Stimulated activated memory B cell treated with anti-CD40 and anti-IgM and Interleukin-4, amounts not matched to agents 10 μg/mL and 1 μg/mL and 100 μg/mL, for 72 hours (primary cell): ENCODE data around the gene ABAT.
"Not testable (repeated sequence)": the region's sequence is repeated elsewhere in the genome, so short reads cannot be mapped to it uniquely, and the experiment has no call there.

Experiments
- ATAC-seq: fragments of 150-1000 bp; cut with Tn5 transposase; 2 replicates; pipeline ENCODE4 v1.10.0; 2021
- H3K27ac Mint-ChIP-seq: one replicate; pipeline ENCODE4 v1.8.0; 2022; ENCODE audit warnings: mild to moderate bottlenecking, mixed read lengths
- H3K27me3 Mint-ChIP-seq: one replicate; pipeline ENCODE4 v1.8.0; 2022; ENCODE audit warnings: mixed read lengths
- H3K36me3 Mint-ChIP-seq: one replicate; pipeline ENCODE4 v1.8.0; 2022; ENCODE audit warnings: mixed read lengths
- H3K4me1 Mint-ChIP-seq: one replicate; pipeline ENCODE4 v1.8.0; 2022; ENCODE audit warnings: mixed read lengths
- H3K4me3 Mint-ChIP-seq: one replicate; pipeline ENCODE4 v1.8.0; 2022; ENCODE audit warnings: mild to moderate bottlenecking, moderate library complexity, mixed read lengths
- H3K9me3 Mint-ChIP-seq: one replicate; pipeline ENCODE4 v1.8.0; 2022; ENCODE audit warnings: mixed read lengths

Gene ABAT

DNA sequence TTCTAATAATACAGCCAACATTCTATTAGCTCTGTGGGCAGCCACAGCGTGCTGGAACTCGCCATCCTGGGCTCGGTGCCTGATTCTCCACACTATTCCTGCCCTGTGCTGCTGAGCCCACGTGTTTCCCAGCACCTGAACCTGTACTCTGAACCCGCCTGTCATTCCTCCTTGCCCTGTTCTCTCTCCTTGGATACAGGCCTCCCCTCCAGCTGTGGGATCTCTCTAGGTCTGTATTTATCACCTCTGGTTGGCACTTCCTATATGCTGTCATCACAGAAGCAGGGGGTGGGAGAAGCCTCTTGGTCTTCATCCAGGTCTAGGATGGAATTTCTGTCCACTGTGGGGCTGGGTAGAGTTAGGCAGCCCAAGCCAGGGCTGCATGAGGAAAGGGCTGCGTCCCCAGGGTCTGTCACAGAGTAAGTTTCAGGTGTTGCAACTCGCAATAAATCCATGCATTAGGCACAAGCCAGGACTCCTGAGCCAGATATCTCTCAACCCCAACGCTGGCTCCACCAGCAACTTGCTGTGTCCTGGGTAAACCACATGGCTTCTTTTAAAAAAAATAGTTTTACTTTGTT lies 56.0 kb downstream of the ABAT start:
- Mint-ChIP-seq H3K27ac (peak overlapping the region; percentile 89), H3K9me3 (no peaks in the 10 kb centered on the region), H3K36me3 (peaks cover 21% of the 10 kb centered on the region), H3K4me1 (peaks cover 60% of the 10 kb centered on the region), H3K27me3 (no peaks in the 10 kb centered on the region), H3K4me3 (no peak overlapping the region)
- ATAC-seq = no peak

- Mint-ChIP-seq H3K4me3 (no peak overlapping the region), H3K27me3 (no peaks in the 10 kb centered on the region), H3K4me1 (peaks cover 28% of the 10 kb centered on the region), H3K36me3 (peaks cover 30% of the 10 kb centered on the region), H3K9me3 (no peaks in the 10 kb centered on the region), H3K27ac (no peak overlapping the region)
- no peak for ATAC-seq
Measured at GRCh38 chr16:8733849-8734540, 59.6 kb downstream of the ABAT start.

- Mint-ChIP-seq H3K27me3 (no peaks in the 10 kb centered on the region), H3K4me3 (no peak overlapping the region), H3K36me3 (peaks cover 30% of the 10 kb centered on the region), H3K27ac (no peak overlapping the region), H3K9me3 (no peaks in the 10 kb centered on the region), H3K4me1 (peaks cover 14% of the 10 kb centered on the region)
- no peak for ATAC-seq
Measured at GRCh38 chr16:8735574-8735973, 61.2 kb downstream of the ABAT start.

- no peak for ATAC-seq
Measured at GRCh38 chr16:8736123-8736668, 61.8 kb downstream of the ABAT start.

DNA sequence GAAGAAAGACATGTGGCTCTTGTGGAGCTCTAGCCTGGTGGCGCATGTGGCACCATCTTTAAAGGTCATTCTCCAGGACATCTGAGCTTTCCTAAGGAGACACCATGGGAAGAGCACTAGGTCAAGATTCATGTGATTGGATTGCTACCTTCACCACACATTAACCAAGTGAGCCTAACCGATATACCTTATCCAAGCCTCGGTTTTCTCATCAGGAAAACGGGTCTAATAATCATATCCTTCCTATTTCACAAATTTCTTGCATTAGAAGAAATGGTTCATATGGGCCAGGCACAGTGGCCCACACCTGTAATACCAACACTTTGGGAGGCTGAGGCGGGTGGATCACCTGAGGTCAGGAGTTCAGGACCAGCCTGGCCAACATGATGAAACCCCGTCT lies 64.7 kb downstream of the ABAT start:
- Mint-ChIP-seq H3K27me3 (no peaks in the 10 kb centered on the region), H3K27ac (no peak overlapping the region), H3K4me3 (no peak overlapping the region), H3K36me3 (peaks cover 27% of the 10 kb centered on the region), H3K9me3 (no peaks in the 10 kb centered on the region), H3K4me1 (no peaks in the 10 kb centered on the region)
- ATAC-seq = no peak

More at GRCh38 chr16:8736123-8736668, 61.8 kb downstream of the ABAT start:
- Mint-ChIP-seq H3K27me3 (no peaks in the 10 kb centered on the region), H3K27ac (no peak overlapping the region), H3K9me3 (no peaks in the 10 kb centered on the region), H3K4me1 (peaks cover 8% of the 10 kb centered on the region), H3K36me3 (peaks cover 30% of the 10 kb centered on the region), H3K4me3 (no peak overlapping the region)

- Mint-ChIP-seq H3K4me1 (no peaks in the 10 kb centered on the region), H3K9me3 (no peaks in the 10 kb centered on the region)
- no peak for ATAC-seq
Measured at GRCh38 chr16:8739989-8740704, 65.7 kb downstream of the ABAT start.

DNA sequence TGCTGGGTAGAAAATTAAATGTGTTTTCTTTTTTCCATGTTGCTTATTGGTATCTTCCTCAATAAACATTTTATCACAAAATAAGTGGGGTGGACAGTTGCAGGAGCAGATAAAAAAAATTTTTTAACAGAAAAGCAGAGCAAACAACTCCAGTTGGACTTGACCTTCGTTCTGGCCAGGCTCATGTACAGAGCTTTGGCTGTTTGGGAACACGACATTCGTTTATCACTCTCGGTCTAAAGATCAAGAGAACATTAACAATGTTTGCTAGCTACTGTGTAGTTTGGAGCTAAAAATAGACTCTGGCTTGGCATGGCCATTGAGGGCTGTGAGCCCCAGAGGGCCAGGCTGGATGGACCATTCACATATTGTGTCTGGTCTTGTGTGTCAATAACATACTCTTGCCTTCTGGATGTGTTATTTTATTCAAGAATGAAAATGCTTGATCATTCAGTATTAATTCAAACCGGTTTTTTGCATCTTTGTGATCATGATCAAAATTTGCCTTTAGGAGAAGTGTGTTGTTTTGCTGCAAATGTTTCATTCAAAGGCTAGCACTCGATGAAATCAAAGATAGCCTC lies 66.4 kb downstream of the ABAT start:
- peaks cover 26% of the 10 kb centered on the region for H3K36me3 Mint-ChIP-seq
- H3K27me3 Mint-ChIP-seq = no peaks in the 10 kb centered on the region
- ATAC-seq = no peak
- H3K9me3 Mint-ChIP-seq = no peaks in the 10 kb centered on the region
- H3K27ac Mint-ChIP-seq = no peak overlapping the region
- no peak overlapping the region for H3K4me3 Mint-ChIP-seq
- no peaks in the 10 kb centered on the region for H3K4me1 Mint-ChIP-seq

More at GRCh38 chr16:8739989-8740704, 65.7 kb downstream of the ABAT start:
- Mint-ChIP-seq H3K4me3 (no peak overlapping the region), H3K27ac (no peak overlapping the region), H3K36me3 (peaks cover 29% of the 10 kb centered on the region), H3K27me3 (no peaks in the 10 kb centered on the region)

GRCh38 chr16:8741636-8742035 lies 67.2 kb downstream of the ABAT start:
- no peak overlapping the region for H3K27ac Mint-ChIP-seq

DNA sequence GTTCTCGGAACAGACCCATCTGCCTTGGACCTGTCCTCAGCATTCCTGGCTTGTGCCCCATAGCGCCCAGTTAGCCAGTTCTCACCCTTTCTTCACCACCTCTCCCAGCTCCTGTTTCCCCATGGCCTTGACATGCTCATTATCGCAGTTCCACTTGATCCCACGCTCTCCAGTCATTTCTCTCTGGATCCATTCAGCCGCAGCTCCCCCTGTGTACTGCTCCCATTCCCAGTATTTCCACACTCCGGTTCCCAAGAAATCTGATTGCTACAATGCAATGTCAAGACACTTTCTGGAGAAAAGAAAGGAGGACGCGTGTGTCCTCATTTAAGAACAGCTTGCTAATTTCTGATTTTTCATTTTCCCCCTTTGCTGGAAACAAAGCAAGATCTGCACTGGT lies 67.7 kb downstream of the ABAT start:
- ATAC-seq = no peak
- H3K4me1 Mint-ChIP-seq = no peaks in the 10 kb centered on the region
- no peaks in the 10 kb centered on the region for H3K27me3 Mint-ChIP-seq
- no peaks in the 10 kb centered on the region for H3K9me3 Mint-ChIP-seq
- H3K36me3 Mint-ChIP-seq = peaks cover 27% of the 10 kb centered on the region
- H3K4me3 Mint-ChIP-seq = no peak overlapping the region
- no peak overlapping the region for H3K27ac Mint-ChIP-seq

More at GRCh38 chr16:8741636-8742035, 67.2 kb downstream of the ABAT start:
- ATAC-seq = no peak
- Mint-ChIP-seq H3K36me3 (peaks cover 26% of the 10 kb centered on the region), H3K4me3 (no peak overlapping the region), H3K27me3 (no peaks in the 10 kb centered on the region), H3K9me3 (no peaks in the 10 kb centered on the region), H3K4me1 (no peaks in the 10 kb centered on the region)

DNA sequence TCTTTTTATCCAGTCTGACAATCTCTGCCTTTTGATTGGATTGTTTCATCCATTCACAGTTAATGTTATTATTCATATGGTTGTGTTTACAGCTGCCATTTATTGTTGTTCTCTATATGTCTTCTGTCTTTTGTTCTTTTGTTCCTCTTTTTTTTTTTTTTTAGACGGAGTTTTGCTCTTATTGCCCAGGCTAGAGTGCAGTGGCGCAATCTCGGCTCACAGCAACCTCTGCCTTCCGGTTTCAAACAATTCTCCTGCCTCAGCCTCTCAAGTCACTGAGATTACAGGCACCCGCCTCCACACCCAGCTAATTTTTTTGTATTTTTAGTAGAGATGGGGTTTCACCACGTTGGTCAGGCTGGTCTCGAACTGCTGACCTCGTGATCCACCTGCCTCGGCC lies 74.5 kb downstream of the ABAT start:
- not testable (repeated sequence) for H3K27me3 Mint-ChIP-seq, H3K4me1 Mint-ChIP-seq, ATAC-seq, H3K27ac Mint-ChIP-seq, H3K9me3 Mint-ChIP-seq, H3K4me3 Mint-ChIP-seq
- peaks cover 51% of the 10 kb centered on the region for H3K36me3 Mint-ChIP-seq

GRCh38 chr16:8751481-8752311 lies 77.3 kb downstream of the ABAT start:
- no peaks in the 10 kb centered on the region for H3K9me3 Mint-ChIP-seq
- peaks cover 43% of the 10 kb centered on the region for H3K36me3 Mint-ChIP-seq
- no peaks in the 10 kb centered on the region for H3K27me3 Mint-ChIP-seq
- H3K4me1 Mint-ChIP-seq = no peaks in the 10 kb centered on the region
- no peak for ATAC-seq
- H3K27ac Mint-ChIP-seq = no peak overlapping the region
- H3K4me3 Mint-ChIP-seq = no peak overlapping the region

DNA sequence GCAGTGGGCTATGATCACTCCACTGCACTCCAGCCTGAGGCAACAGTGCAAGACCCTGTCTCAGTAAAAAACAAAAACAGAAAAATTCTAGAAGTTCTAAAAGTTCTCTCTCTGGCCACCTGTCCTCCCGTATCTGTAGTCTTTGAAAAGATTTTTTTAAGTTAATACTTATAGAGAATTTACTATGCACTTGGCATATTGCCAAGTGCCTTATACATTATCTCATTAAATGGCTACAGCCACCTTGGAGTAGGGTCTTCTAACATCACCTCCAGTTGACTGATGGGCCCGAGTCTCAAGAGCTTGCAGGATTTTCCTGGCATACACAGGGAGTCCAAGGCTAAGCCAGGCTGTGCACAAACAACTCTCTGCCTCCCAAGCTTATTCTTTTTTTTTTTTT lies 78.3 kb downstream of the ABAT start:
- H3K36me3 Mint-ChIP-seq = peaks cover 45% of the 10 kb centered on the region
- no peaks in the 10 kb centered on the region for H3K4me1 Mint-ChIP-seq
- no peaks in the 10 kb centered on the region for H3K9me3 Mint-ChIP-seq
- H3K27ac Mint-ChIP-seq = no peak overlapping the region
- ATAC-seq = no peak
- no peaks in the 10 kb centered on the region for H3K27me3 Mint-ChIP-seq
- no peak overlapping the region for H3K4me3 Mint-ChIP-seq

- ATAC-seq = no peak
- Mint-ChIP-seq H3K27me3 (no peaks in the 10 kb centered on the region), H3K4me3 (no peak overlapping the region), H3K4me1 (no peaks in the 10 kb centered on the region), H3K27ac (no peak overlapping the region), H3K9me3 (no peaks in the 10 kb centered on the region), H3K36me3 (peaks cover 48% of the 10 kb centered on the region)
Measured at GRCh38 chr16:8753416-8754054, 79.1 kb downstream of the ABAT start.

DNA sequence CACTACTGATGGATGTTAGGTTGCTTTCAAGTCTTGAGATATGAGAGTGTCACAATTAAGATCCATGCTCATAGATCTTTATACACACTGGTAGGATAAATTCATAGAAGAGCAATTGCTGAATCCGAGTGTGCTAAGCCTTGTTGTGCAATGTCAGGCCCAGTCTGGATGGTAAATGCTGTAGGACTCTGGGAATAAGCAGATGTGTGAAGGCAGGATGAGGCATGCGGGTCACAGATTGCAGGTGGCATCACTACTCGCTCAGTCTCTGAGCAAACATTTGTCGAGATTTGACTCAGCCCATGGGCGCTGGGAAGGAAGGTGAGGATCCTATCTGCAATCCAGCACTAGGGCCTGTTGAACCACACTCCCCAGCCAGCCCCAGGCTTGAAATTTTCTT lies 82.3 kb downstream of the ABAT start:
- Mint-ChIP-seq H3K4me1 (no peaks in the 10 kb centered on the region), H3K27me3 (no peaks in the 10 kb centered on the region), H3K9me3 (no peaks in the 10 kb centered on the region), H3K27ac (no peak overlapping the region), H3K4me3 (no peak overlapping the region), H3K36me3 (peaks cover 54% of the 10 kb centered on the region)
- ATAC-seq = no peak
